ENCODE results near the gene MICU1. TPM values are rescaled to one million over a fixed set of nuclear protein-coding genes. Genes with fewer than 3 reads are reported as not detected.

MICU1 gene
- total RNA-seq, 1 experiment from 2014 or later: 39.4 TPM

- Histone ChIP-seq H3K4me2 (ENCODE audit: low read length) (peak overlapping the region; percentile 81), H3K4me3 (replicated peaks in 1 of 2; ENCODE audit: low read depth in 1 of 2, low read length in 2 of 2) (peak overlapping the region; percentile 22 to 27), H3K9me2 (ENCODE audit: insufficient read depth) (no peaks in the 10 kb centered on the region), H4K20me1 (ENCODE audit: insufficient read depth) (no peaks in the 10 kb centered on the region), H3K9me3 (ENCODE audit: control insufficient read depth in 1 of 2, insufficient read depth in 1 of 2, low read depth in 1 of 2, low read length in 2 of 2) (no peaks in the 10 kb centered on the region), H3K79me2 (ENCODE audit: insufficient read depth, low read length) (no peaks in the 10 kb centered on the region), H3K9ac (ENCODE audit: low read length) (peak overlapping the region; percentile 68), H3K27ac (ENCODE audit: low read depth, low read length) (peak overlapping the region; percentile 92), H3K27me3 (ENCODE audit: insufficient read depth, low read length) (no peaks in the 10 kb centered on the region), H3K4me1 (ENCODE audit: control insufficient read depth in 1 of 2, insufficient read depth in 2 of 2, low read length in 2 of 2) (peaks cover 52 to 61% of the 10 kb centered on the region in 2 experiments), H2AFZ (ENCODE audit: low read depth, low read length, poor library complexity, severe bottlenecking) (no peak overlapping the region), H3K36me3 (ENCODE audit: control insufficient read depth in 1 of 2, insufficient read depth in 2 of 2, low read length in 2 of 2) (peaks cover under 1 to 3% of the 10 kb centered on the region in 2 experiments; a peak in 1 of 4 replicates)
- TF ChIP-seq POLR2AphosphoS5 (IDR thresholded peaks at IDR 0.05; ENCODE audit: low read depth, low read length): peak; percentile 42
- TF ChIP-seq ZFX (IDR thresholded peaks at IDR 0.05): 0 out of 2 replicates have a peak, but pooled peaks have one; percentile 34
- no peak for TF ChIP-seq MAX (IDR thresholded peaks at IDR 0.05)
- ATAC-seq (peak; percentile 13), DNase-seq (ENCODE audit: low read depth, low spot score) (no peak)
- RAD21 ChIA-PET (ENCODE audit: low non-redundant PET in 1 of 2, low total read pairs in 2 of 2, uncharacterized antibody in 2 of 2, unreplicated experiment in 2 of 2): interaction anchor here (0.9 to 1.5 kb wide), 4 partner anchors 12 to 207 kb away, joined by 3 to 4 read pairs (median 3); no protein-coding TSS in a partner anchor
- POLR2A ChIA-PET: interaction anchor here (0.6 to 12.3 kb wide), 17 partner anchors 8 to 915 kb away, joined by 3 to 274 read pairs (median 4); partner anchors contain the start of genes ANAPC16, ASCC1 and DDIT4
- CTCF ChIA-PET: interaction anchor here (0.8 to 1.5 kb wide), 13 partner anchors 8 to 436 kb away, joined by 3 to 15 read pairs (median 3); partner anchors contain the start of gene DDIT4
- intact Hi-C loops (cut with micrococcal nuclease): no loop called here
- TSS peak; percentile 28 for BruUV-seq (replicated peaks)
Measured at GRCh38 chr10:72332423-72333111, 293.3 kb downstream of the MICU1 start.

- Histone ChIP-seq H3K27ac (ENCODE audit: low read depth, low read length) (peak overlapping the region; percentile 92), H3K9ac (ENCODE audit: low read length) (peak overlapping the region; percentile 68), H3K4me1 (ENCODE audit: control insufficient read depth in 1 of 2, insufficient read depth in 2 of 2, low read length in 2 of 2) (peaks cover 49 to 63% of the 10 kb centered on the region in 2 experiments), H3K9me2 (ENCODE audit: insufficient read depth) (no peaks in the 10 kb centered on the region), H3K9me3 (ENCODE audit: control insufficient read depth in 1 of 2, insufficient read depth in 1 of 2, low read depth in 1 of 2, low read length in 2 of 2) (no peaks in the 10 kb centered on the region), H3K79me2 (ENCODE audit: insufficient read depth, low read length) (no peaks in the 10 kb centered on the region), H3K36me3 (ENCODE audit: control insufficient read depth in 1 of 2, insufficient read depth in 2 of 2, low read length in 2 of 2) (no peaks in the 10 kb centered on the region; a peak in 1 of 4 replicates), H3K27me3 (ENCODE audit: insufficient read depth, low read length) (no peaks in the 10 kb centered on the region), H4K20me1 (ENCODE audit: insufficient read depth) (no peaks in the 10 kb centered on the region), H2AFZ (ENCODE audit: low read depth, low read length, poor library complexity, severe bottlenecking) (no peak overlapping the region), H3K4me3 (replicated peaks in 1 of 2; ENCODE audit: low read depth in 1 of 2, low read length in 2 of 2) (peak overlapping the region; percentile 22 to 28), H3K4me2 (ENCODE audit: low read length) (peak overlapping the region; percentile 81)
- RAD21 ChIA-PET (ENCODE audit: low non-redundant PET in 1 of 2, low total read pairs in 2 of 2, uncharacterized antibody in 2 of 2, unreplicated experiment in 2 of 2): interaction anchor here (0.5 to 1.5 kb wide), 8 partner anchors 11 to 206 kb away, joined by 3 to 4 read pairs (median 3); partner anchors contain the start of gene DDIT4 (in 1 of the 2)
- DNase-seq (ENCODE audit: low read depth, low spot score): peak; percentile 80
- peak; percentile 92 for ATAC-seq
- intact Hi-C loops (cut with micrococcal nuclease): no loop called here
- BruUV-seq (replicated peaks): no TSS peak
- POLR2A ChIA-PET: interaction anchor here (0.6 to 12.3 kb wide), 19 partner anchors 8 to 916 kb away, joined by 3 to 274 read pairs (median 4); partner anchors contain the start of genes ANAPC16, ASCC1, DDIT4 and DNAJB12
- CTCF ChIA-PET: interaction anchor here (0.8 to 1.5 kb wide), 14 partner anchors 8 to 436 kb away, joined by 3 to 15 read pairs (median 4); partner anchors contain the start of gene DDIT4
- TF ChIP-seq EZH2phosphoT487 (IDR thresholded peaks at IDR 0.05; ENCODE audit: borderline replicate concordance) (no peak), EGR1 (IDR thresholded peaks at IDR 0.05; ENCODE audit: low read depth) (no peak), JUND (IDR thresholded peaks at IDR 0.05) (no peak), EZH2 (IDR thresholded peaks at IDR 0.05) (no peak), CEBPB (IDR thresholded peaks at IDR 0.05; ENCODE audit: low read depth) (no peak), RAD21 (IDR thresholded peaks at IDR 0.05; ENCODE audit: low read depth) (no peak), TCF7L2 (IDR thresholded peaks at IDR 0.05; ENCODE audit: borderline replicate concordance, extremely low read depth, insufficient read depth, insufficient read length) (peak; percentile 33), YY1 (IDR thresholded peaks at IDR 0.05; ENCODE audit: extremely low read depth, insufficient replicate concordance, low read depth, low read length) (no peak), MAX (IDR thresholded peaks at IDR 0.05) (no peak), POLR2AphosphoS5 (IDR thresholded peaks at IDR 0.05; ENCODE audit: low read depth, low read length) (peak; percentile 60; the same call in 1 of the 2 replicates)
- TF ChIP-seq, protein P1, sequence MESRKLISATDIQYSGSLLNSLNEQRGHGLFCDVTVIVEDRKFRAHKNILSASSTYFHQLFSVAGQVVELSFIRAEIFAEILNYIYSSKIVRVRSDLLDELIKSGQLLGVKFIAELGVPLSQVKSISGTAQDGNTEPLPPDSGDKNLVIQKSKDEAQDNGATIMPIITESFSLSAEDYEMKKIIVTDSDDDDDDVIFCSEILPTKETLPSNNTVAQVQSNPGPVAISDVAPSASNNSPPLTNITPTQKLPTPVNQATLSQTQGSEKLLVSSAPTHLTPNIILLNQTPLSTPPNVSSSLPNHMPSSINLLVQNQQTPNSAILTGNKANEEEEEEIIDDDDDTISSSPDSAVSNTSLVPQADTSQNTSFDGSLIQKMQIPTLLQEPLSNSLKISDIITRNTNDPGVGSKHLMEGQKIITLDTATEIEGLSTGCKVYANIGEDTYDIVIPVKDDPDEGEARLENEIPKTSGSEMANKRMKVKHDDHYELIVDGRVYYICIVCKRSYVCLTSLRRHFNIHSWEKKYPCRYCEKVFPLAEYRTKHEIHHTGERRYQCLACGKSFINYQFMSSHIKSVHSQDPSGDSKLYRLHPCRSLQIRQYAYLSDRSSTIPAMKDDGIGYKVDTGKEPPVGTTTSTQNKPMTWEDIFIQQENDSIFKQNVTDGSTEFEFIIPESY (IDR thresholded peaks at IDR 0.05; ENCODE audit: extremely low read depth, insufficient replicate concordance, low read length): no peak
Measured at GRCh38 chr10:72331575-72332422, 294.1 kb downstream of the MICU1 start.

Data from HCT116 (cell line).